HCT116 (cell line): ENCODE data around the gene MATN3. TPM values are rescaled to one million over a fixed set of nuclear protein-coding genes. Genes with fewer than 3 reads are reported as not detected.

Experiments
- ATAC-seq: fragments of 200-7000 bp; cut with Tn5 transposase; 2 replicates; pipeline ENCODE4 v1.9.1; 2020; ENCODE audit warnings: mild to moderate bottlenecking, moderate library complexity
- BruUV-seq: library from RNA; stranded (reverse); fragments of 400-500 nt; replicated peaks from 2 replicates; lab custom pipeline; 2021; lab: Mats Ljungman, UMichigan
- CTCF ChIA-PET: fragments of 300-600 bp; sonication (Branson Sonifier 250); formaldehyde crosslinking; loops from one replicate; lab custom pipeline; 2021; ENCODE audit warnings: antibody characterized with exemption; lab: Charles Lee
- POLR2A ChIA-PET: fragments of 300-600, 350-600 bp; sonication (Branson Sonifier 250); formaldehyde crosslinking; loops from one replicate; lab custom pipeline; 2021; ENCODE audit warnings: antibody characterized with exemption; lab: Charles Lee
- RAD21 ChIA-PET, 2 experiments: fragments of 300-600 bp; sonication (Branson Sonifier 250); formaldehyde crosslinking; loops; one replicate each; lab custom pipeline; 2023; ENCODE audit warnings: low total read pairs in 2 of 2; ENCODE audit not compliant: uncharacterized antibody in 2 of 2, unreplicated experiment in 2 of 2, low non-redundant PET in 1 of 2; lab: Charles Lee
- DNase-seq: peaks from one replicate; pipeline ENCODE4 v3.0.0-alpha.2; 2010; ENCODE audit warnings: low read depth, low spot score
- H2AFZ ChIP-seq: fragments of 200-600 bp; shearing (Covaris generic), sonication (generic); 2 replicates; pipeline ENCODE4 v1.6.1; 2017; ENCODE audit warnings: low read depth, mixed run types, mixed read lengths, antibody characterized with exemption, low read length; ENCODE audit not compliant: poor library complexity, severe bottlenecking
- H3K27ac ChIP-seq: 2 replicates; pipeline ENCODE4 v1.5.1; 2012; ENCODE audit warnings: low read depth, low read length
- H3K27me3 ChIP-seq: fragments of 200-600 bp; sonication (generic); 2 replicates; pipeline ENCODE4 v1.6.1; 2016; ENCODE audit warnings: mixed run types, low read length, mixed read lengths; ENCODE audit not compliant: insufficient read depth
- H3K36me3 ChIP-seq, 2 experiments: fragments of 200-500 bp in 1 of 2; fragments of 200-600 bp in 1 of 2; sonication (Bioruptor generic) in 1 of 2; sonication (generic) in 1 of 2; 2 replicates each; pipeline versions ENCODE4 v1.5.1 to v1.6.1; 2014 to 2016; ENCODE audit warnings: low read length in 2 of 2, inconsistent platforms in 1 of 2, mixed read lengths in 1 of 2, mixed run types in 1 of 2; ENCODE audit not compliant: insufficient read depth in 2 of 2, control insufficient read depth in 1 of 2
- H3K4me1 ChIP-seq, 2 experiments: fragments of 200-600 bp in 1 of 2; sonication (generic) in 1 of 2; 2 replicates each; pipeline versions ENCODE4 v1.5.1 to v1.6.1; 2012 to 2017; ENCODE audit warnings: low read length in 2 of 2, inconsistent platforms in 1 of 2, mild to moderate bottlenecking in 1 of 2, mixed read lengths in 1 of 2, mixed run types in 1 of 2, moderate library complexity in 1 of 2; ENCODE audit not compliant: insufficient read depth in 2 of 2, control insufficient read depth in 1 of 2
- H3K4me2 ChIP-seq: fragments of 200-600 bp; sonication (generic); 2 replicates; pipeline ENCODE4 v1.6.1; 2017; ENCODE audit warnings: mixed run types, low read length, mixed read lengths
- H3K4me3 ChIP-seq, 2 experiments: fragments of 200-600 bp in 1 of 2; sonication (generic) in 1 of 2; replicated peaks in 1 of 2; 2 replicates each; pipeline ENCODE4 v1.5.1; 2011 to 2016; ENCODE audit warnings: low read length in 2 of 2, control low read depth in 1 of 2, low read depth in 1 of 2, mild to moderate bottlenecking in 1 of 2, mixed read lengths in 1 of 2, mixed run types in 1 of 2
- H3K79me2 ChIP-seq: fragments of 200-600 bp; sonication (generic); 2 replicates; pipeline ENCODE4 v1.6.1; 2017; ENCODE audit warnings: mild to moderate bottlenecking, mixed run types, low read length, moderate library complexity, mixed read lengths; ENCODE audit not compliant: insufficient read depth
- H3K9ac ChIP-seq: fragments of 200-600 bp; sonication (generic); 2 replicates; pipeline ENCODE4 v1.6.1; 2016; ENCODE audit warnings: low read length, mixed read lengths
- H3K9me2 ChIP-seq: fragments of 200-600 bp; sonication (generic), shearing (Covaris generic); 2 replicates; pipeline ENCODE4 v1.6.1; 2017; ENCODE audit warnings: mixed run types, mild to moderate bottlenecking, moderate library complexity; ENCODE audit not compliant: insufficient read depth
- H3K9me3 ChIP-seq, 2 experiments: fragments of 200-500 bp in 1 of 2; fragments of 200-600 bp in 1 of 2; sonication (Bioruptor generic) in 1 of 2; sonication (generic) in 1 of 2; 2 replicates each; pipeline ENCODE4 v1.6.1; 2014 to 2017; ENCODE audit warnings: low read length in 2 of 2, mixed read lengths in 2 of 2, inconsistent platforms in 1 of 2, low read depth in 1 of 2, mild to moderate bottlenecking in 1 of 2, mixed run types in 1 of 2, moderate library complexity in 1 of 2; ENCODE audit not compliant: control insufficient read depth in 1 of 2, insufficient read depth in 1 of 2
- H4K20me1 ChIP-seq: fragments of 200-600 bp; sonication (generic), shearing (Covaris generic); 2 replicates; pipeline ENCODE4 v1.6.1; 2017; ENCODE audit warnings: mixed run types, mild to moderate bottlenecking, moderate library complexity; ENCODE audit not compliant: insufficient read depth
- EGR1 ChIP-seq: IDR thresholded peaks from 2 replicates; pipeline ENCODE4 v1.6.1; 2012; ENCODE audit warnings: low read depth
- EZH2phosphoT487 ChIP-seq: fragments of 200-600 bp; IDR thresholded peaks from 2 replicates; pipeline ENCODE4 v1.6.1; 2018; ENCODE audit warnings: antibody characterized with exemption, borderline replicate concordance
- JUND ChIP-seq: IDR thresholded peaks from 2 replicates; pipeline ENCODE4 v1.6.1; 2012
- POLR2A ChIP-seq: IDR thresholded peaks from 2 replicates; pipeline ENCODE4 v1.7.0; 2011; ENCODE audit warnings: borderline replicate concordance; ENCODE audit not compliant: insufficient read depth, insufficient read length; ENCODE audit errors: extremely low read depth
- POLR2AphosphoS5 ChIP-seq: IDR thresholded peaks from 2 replicates; pipeline ENCODE4 v1.6.1; 2011; ENCODE audit warnings: mild to moderate bottlenecking, low read depth, low read length, moderate library complexity
- SRF ChIP-seq: IDR thresholded peaks from 2 replicates; pipeline ENCODE4 v1.6.1; 2012; ENCODE audit warnings: low read depth
- TCF7L2 ChIP-seq: IDR thresholded peaks from 2 replicates; pipeline ENCODE4 v1.7.0; 2011; ENCODE audit warnings: borderline replicate concordance, inconsistent platforms; ENCODE audit not compliant: insufficient read depth, insufficient read length; ENCODE audit errors: extremely low read depth
- YY1 ChIP-seq: IDR thresholded peaks from 2 replicates; pipeline ENCODE4 v1.6.1; 2011; ENCODE audit warnings: low read length, low read depth, moderate library complexity, mild to moderate bottlenecking; ENCODE audit not compliant: insufficient replicate concordance; ENCODE audit errors: extremely low read depth
- ZFX ChIP-seq: fragments of 450-650 bp; IDR thresholded peaks from 2 replicates; pipeline ENCODE4 v1.6.1; 2017
- ZNF274 ChIP-seq: fragments of 200-500 bp; sonication (Bioruptor generic); IDR thresholded peaks from 2 replicates; pipeline ENCODE4 v1.6.1; 2014; ENCODE audit warnings: mild to moderate bottlenecking, low read depth, low read length, inconsistent platforms
- intact Hi-C: fragments of 100-400 bp; cut with micrococcal nuclease; formaldehyde crosslinking; loops from 2 replicates; pipeline ENCODE4 v1.10.0; 2022
- total RNA-seq: library from RNA; stranded (reverse); gene quantifications from one replicate; pipeline ENCODE4 v1.2.1, GENCODE V29; 2021; ENCODE audit not compliant: unreplicated experiment
- TF ChIP-seq, protein P1 (sequence below): IDR thresholded peaks from 2 replicates; pipeline ENCODE4 v1.6.1; 2012
- TF ChIP-seq, protein P2 (sequence below): IDR thresholded peaks from 2 replicates; pipeline ENCODE4 v1.6.1; 2012; ENCODE audit warnings: low read depth
- TF ChIP-seq, protein P3 (sequence below), 3 experiments: fragments of 200-600 bp in 1 of 3; sonication (generic) in 1 of 3; IDR thresholded peaks in 2 of 3; conservative IDR thresholded peaks in 1 of 3; 2 replicates each; pipeline ENCODE4 v1.5.1; 2012 to 2017; ENCODE audit warnings: low read depth in 2 of 3, low read length in 2 of 3, antibody characterized with exemption in 1 of 3, borderline replicate concordance in 1 of 3, control low read depth in 1 of 3, mild to moderate bottlenecking in 1 of 3, mixed read lengths in 1 of 3, mixed run types in 1 of 3, moderate library complexity in 1 of 3; ENCODE audit not compliant: insufficient read depth in 1 of 3

Gene MATN3
- total RNA-seq, 1 experiment from 2014 or later = not detected

DNA sequence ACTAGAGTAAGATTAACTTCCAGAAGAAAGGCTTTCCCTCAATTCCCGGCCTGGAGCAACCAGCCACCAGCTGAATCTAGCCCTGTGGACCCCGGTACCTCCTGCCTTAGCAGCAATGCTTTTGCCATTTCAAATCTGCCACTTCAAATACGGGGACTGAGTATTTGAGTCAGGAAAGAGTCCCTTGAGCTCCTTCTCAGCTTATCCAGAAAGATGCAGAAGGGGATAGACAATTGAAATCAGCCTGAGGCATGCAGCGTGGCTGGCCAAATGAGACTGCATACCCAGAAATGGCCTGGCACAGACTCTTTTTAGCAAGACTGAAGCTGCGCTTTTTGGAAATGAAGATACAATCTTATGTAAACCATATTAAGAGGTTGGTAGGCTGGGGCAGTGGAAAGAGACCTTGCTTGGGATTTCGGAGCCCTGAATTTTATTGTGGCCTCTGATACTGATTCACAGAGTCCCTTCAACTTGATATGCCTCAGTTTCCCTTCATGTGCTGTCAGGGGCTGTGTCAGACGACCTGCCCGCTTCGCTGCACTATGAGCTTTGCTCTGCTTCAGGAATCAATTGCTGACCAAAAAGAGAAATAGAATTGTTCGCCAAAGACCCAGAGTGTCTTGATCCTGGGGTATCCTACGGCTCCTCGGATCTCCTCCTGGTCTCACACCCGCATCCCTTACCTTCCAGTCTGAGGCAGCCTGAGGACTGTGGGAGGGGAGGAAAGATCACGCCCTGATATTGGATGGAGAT is 1.0 kb downstream of the MATN3 start:
- Histone ChIP-seq H3K4me3 (no peak overlapping the region), H3K9me2 (no peaks in the 10 kb centered on the region), H3K9ac (no peak overlapping the region), H2AFZ (no peak overlapping the region), H3K4me2 (no peak overlapping the region), H3K27ac (no peak overlapping the region), H3K9me3 (no peaks in the 10 kb centered on the region), H3K4me1 (no peaks in the 10 kb centered on the region), H3K79me2 (no peaks in the 10 kb centered on the region), H4K20me1 (no peaks in the 10 kb centered on the region), H3K27me3 (no peaks in the 10 kb centered on the region), H3K36me3 (no peaks in the 10 kb centered on the region)
- ChIA-PET RAD21 (no interaction called here), CTCF (no interaction called here), POLR2A (no interaction called here)
- no peak for ATAC-seq
- TF ChIP-seq EZH2phosphoT487 (no peak), JUND (no peak), ZNF274 (no peak), SRF (no peak)
- TF ChIP-seq, protein P1, sequence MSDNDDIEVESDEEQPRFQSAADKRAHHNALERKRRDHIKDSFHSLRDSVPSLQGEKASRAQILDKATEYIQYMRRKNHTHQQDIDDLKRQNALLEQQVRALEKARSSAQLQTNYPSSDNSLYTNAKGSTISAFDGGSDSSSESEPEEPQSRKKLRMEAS = no peak
- DNase-seq = no peak
- no TSS peak for BruUV-seq
- intact Hi-C loops = no loop called here

DNA sequence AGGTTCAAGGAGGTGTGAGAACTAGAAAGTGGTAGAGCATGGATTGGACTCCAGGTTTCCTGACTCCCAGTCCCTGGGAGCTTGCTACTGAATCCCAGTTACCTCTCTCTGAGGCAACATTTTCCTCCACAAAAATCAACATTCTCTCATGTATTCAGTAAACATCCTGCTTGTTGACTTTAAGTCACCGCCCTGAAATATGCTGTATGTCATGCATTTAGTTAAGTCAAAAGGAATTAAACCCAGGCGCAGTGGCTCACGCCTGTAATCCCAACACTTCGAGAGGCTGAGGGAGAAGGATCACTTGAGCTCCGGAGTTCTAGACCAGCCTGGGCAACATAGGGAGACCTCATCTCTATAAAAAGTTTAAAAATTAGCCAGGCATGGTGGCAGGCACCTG is 3.8 kb downstream of the MATN3 start:
- Histone ChIP-seq H3K4me3 (no peak overlapping the region), H3K27me3 (no peaks in the 10 kb centered on the region), H3K36me3 (no peaks in the 10 kb centered on the region), H3K4me1 (no peaks in the 10 kb centered on the region), H2AFZ (no peak overlapping the region), H3K4me2 (no peak overlapping the region), H3K9ac (no peak overlapping the region), H3K9me2 (no peaks in the 10 kb centered on the region), H3K9me3 (no peaks in the 10 kb centered on the region), H3K27ac (no peak overlapping the region), H4K20me1 (no peaks in the 10 kb centered on the region), H3K79me2 (no peaks in the 10 kb centered on the region)
- RAD21 ChIA-PET = no interaction called here
- ATAC-seq (no peak), DNase-seq (no peak)
- CTCF ChIA-PET = no interaction called here
- POLR2A ChIA-PET = no interaction called here
- TF ChIP-seq SRF (no peak), ZFX (no peak), POLR2AphosphoS5 (no peak), EGR1 (no peak), POLR2A (no peak), YY1 (no peak), TCF7L2 (no peak)
- TF ChIP-seq, protein P2, sequence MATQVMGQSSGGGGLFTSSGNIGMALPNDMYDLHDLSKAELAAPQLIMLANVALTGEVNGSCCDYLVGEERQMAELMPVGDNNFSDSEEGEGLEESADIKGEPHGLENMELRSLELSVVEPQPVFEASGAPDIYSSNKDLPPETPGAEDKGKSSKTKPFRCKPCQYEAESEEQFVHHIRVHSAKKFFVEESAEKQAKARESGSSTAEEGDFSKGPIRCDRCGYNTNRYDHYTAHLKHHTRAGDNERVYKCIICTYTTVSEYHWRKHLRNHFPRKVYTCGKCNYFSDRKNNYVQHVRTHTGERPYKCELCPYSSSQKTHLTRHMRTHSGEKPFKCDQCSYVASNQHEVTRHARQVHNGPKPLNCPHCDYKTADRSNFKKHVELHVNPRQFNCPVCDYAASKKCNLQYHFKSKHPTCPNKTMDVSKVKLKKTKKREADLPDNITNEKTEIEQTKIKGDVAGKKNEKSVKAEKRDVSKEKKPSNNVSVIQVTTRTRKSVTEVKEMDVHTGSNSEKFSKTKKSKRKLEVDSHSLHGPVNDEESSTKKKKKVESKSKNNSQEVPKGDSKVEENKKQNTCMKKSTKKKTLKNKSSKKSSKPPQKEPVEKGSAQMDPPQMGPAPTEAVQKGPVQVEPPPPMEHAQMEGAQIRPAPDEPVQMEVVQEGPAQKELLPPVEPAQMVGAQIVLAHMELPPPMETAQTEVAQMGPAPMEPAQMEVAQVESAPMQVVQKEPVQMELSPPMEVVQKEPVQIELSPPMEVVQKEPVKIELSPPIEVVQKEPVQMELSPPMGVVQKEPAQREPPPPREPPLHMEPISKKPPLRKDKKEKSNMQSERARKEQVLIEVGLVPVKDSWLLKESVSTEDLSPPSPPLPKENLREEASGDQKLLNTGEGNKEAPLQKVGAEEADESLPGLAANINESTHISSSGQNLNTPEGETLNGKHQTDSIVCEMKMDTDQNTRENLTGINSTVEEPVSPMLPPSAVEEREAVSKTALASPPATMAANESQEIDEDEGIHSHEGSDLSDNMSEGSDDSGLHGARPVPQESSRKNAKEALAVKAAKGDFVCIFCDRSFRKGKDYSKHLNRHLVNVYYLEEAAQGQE = no peak
- TF ChIP-seq, protein P3, sequence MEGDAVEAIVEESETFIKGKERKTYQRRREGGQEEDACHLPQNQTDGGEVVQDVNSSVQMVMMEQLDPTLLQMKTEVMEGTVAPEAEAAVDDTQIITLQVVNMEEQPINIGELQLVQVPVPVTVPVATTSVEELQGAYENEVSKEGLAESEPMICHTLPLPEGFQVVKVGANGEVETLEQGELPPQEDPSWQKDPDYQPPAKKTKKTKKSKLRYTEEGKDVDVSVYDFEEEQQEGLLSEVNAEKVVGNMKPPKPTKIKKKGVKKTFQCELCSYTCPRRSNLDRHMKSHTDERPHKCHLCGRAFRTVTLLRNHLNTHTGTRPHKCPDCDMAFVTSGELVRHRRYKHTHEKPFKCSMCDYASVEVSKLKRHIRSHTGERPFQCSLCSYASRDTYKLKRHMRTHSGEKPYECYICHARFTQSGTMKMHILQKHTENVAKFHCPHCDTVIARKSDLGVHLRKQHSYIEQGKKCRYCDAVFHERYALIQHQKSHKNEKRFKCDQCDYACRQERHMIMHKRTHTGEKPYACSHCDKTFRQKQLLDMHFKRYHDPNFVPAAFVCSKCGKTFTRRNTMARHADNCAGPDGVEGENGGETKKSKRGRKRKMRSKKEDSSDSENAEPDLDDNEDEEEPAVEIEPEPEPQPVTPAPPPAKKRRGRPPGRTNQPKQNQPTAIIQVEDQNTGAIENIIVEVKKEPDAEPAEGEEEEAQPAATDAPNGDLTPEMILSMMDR (IDR thresholded peaks at IDR 0.05 in 2 of 3, conservative IDR thresholded peaks at IDR 0.05 in 1 of 3; ENCODE audit: borderline replicate concordance in 1 of 3, insufficient read depth in 1 of 3, low read depth in 2 of 3, low read length in 2 of 3) = no peak
- TF ChIP-seq, protein P1 = no peak
- BruUV-seq = no TSS peak
- intact Hi-C loops = no loop called here
